IMR-90 (cell line): ENCODE results near the gene KATNA1. TPM values are rescaled to one million over a fixed set of nuclear protein-coding genes. Genes with fewer than 3 reads are reported as not detected.

Experiments used
- ATAC-seq: fragments of 200-7000 bp; cut with Tn5 transposase; 2 replicates; pipeline ENCODE4 v1.9.1; 2020; ENCODE audit warnings: low read depth, mild to moderate bottlenecking, moderate library complexity
- BruUV-seq: library from RNA; stranded (reverse); fragments of 400-500 nt; replicated peaks from 2 replicates; lab custom pipeline; 2021; lab: Mats Ljungman, UMichigan
- CTCF ChIA-PET: fragments of 300-600 bp; formaldehyde crosslinking; extraction: SDS; loops from one replicate; lab custom pipeline; 2021; ENCODE audit warnings: antibody characterized with exemption; lab: Yijun Ruan, JAX
- POLR2A ChIA-PET: fragments of 300-600 bp; sonication (Branson Sonifier 250); formaldehyde crosslinking; loops from one replicate; lab custom pipeline; 2022; ENCODE audit warnings: antibody characterized with exemption; ENCODE audit not compliant: unreplicated experiment; lab: Charles Lee
- DNase-seq: peaks from one replicate; pipeline ENCODE4 v3.0.0; 2013
- H2AFZ ChIP-seq: replicated peaks from 2 replicates; pipeline ENCODE3; 2013; ENCODE audit warnings: low read length, mild to moderate bottlenecking; ENCODE audit not compliant: poor library complexity
- H2AK5ac ChIP-seq: 2 replicates; pipeline ENCODE4 v1.6.1; 2013; ENCODE audit warnings: low read depth, low read length, inconsistent platforms
- H2AK9ac ChIP-seq: replicated peaks from 2 replicates; pipeline ENCODE3; 2013; ENCODE audit warnings: mild to moderate bottlenecking, low read depth, low read length, moderate library complexity; ENCODE audit not compliant: poor library complexity
- H2BK120ac ChIP-seq: 2 replicates; pipeline ENCODE4 v1.6.1; 2013; ENCODE audit warnings: low read depth, low read length, inconsistent platforms
- H2BK15ac ChIP-seq: 3 replicates; pipeline ENCODE4 v1.6.1; 2013; ENCODE audit warnings: low read depth, low read length, inconsistent platforms
- H2BK20ac ChIP-seq: 2 replicates; pipeline ENCODE4 v1.6.1; 2013; ENCODE audit warnings: low read depth, mild to moderate bottlenecking, inconsistent platforms, low read length, moderate library complexity
- H2BK5ac ChIP-seq: 2 replicates; pipeline ENCODE4 v1.6.1; 2013; ENCODE audit warnings: mild to moderate bottlenecking, low read depth, low read length, inconsistent platforms; ENCODE audit not compliant: poor library complexity, severe bottlenecking
- H3K14ac ChIP-seq: replicated peaks from 2 replicates; pipeline ENCODE4 v1.6.1; 2013; ENCODE audit warnings: low read depth, low read length, inconsistent platforms
- H3K18ac ChIP-seq: 2 replicates; pipeline ENCODE4 v1.6.1; 2013; ENCODE audit warnings: low read depth, low read length, control low read depth
- H3K23ac ChIP-seq: 2 replicates; pipeline ENCODE4 v1.6.1; 2013; ENCODE audit warnings: low read depth, low read length, inconsistent platforms
- H3K27ac ChIP-seq: 2 replicates; pipeline ENCODE4 v1.5.1; 2013; ENCODE audit warnings: mild to moderate bottlenecking, control low read depth, low read length; ENCODE audit not compliant: insufficient read depth
- H3K27me3 ChIP-seq: 2 replicates; pipeline ENCODE4 v1.6.1; 2013; ENCODE audit warnings: low read length; ENCODE audit not compliant: control insufficient read depth, insufficient read depth
- H3K36me3 ChIP-seq: 2 replicates; pipeline ENCODE4 v1.6.1; 2013; ENCODE audit warnings: low read length, mixed read lengths; ENCODE audit not compliant: control insufficient read depth, insufficient read depth
- H3K4ac ChIP-seq: 2 replicates; pipeline ENCODE4 v1.6.1; 2013; ENCODE audit warnings: low read depth, low read length, inconsistent platforms
- H3K4me1 ChIP-seq: 2 replicates; pipeline ENCODE4 v1.6.1; 2013; ENCODE audit warnings: low read length, mixed read lengths; ENCODE audit not compliant: control insufficient read depth, insufficient read depth
- H3K4me2 ChIP-seq: 2 replicates; pipeline ENCODE4 v1.6.1; 2013; ENCODE audit warnings: low read depth, mild to moderate bottlenecking, control low read depth, low read length, moderate library complexity
- H3K4me3 ChIP-seq: 2 replicates; pipeline ENCODE4 v1.5.1; 2013; ENCODE audit warnings: low read depth, mild to moderate bottlenecking, control low read depth, low read length, moderate library complexity; ENCODE audit not compliant: insufficient read depth
- H3K56ac ChIP-seq: 2 replicates; pipeline ENCODE4 v1.6.1; 2013; ENCODE audit warnings: low read length, inconsistent platforms; ENCODE audit not compliant: insufficient read depth; ENCODE audit errors: extremely low read depth
- H3K79me1 ChIP-seq, 2 experiments: 2 replicates each; pipeline ENCODE4 v1.6.1; 2013; ENCODE audit warnings: low read length in 2 of 2, inconsistent platforms in 1 of 2, low read depth in 1 of 2
- H3K9ac ChIP-seq: 2 replicates; pipeline ENCODE4 v1.6.1; 2013; ENCODE audit warnings: low read depth, low read length, control low read depth
- H3K9me1 ChIP-seq: 2 replicates; pipeline ENCODE4 v1.6.1; 2013; ENCODE audit warnings: low read length, inconsistent platforms; ENCODE audit not compliant: insufficient read depth
- H3K9me3 ChIP-seq: 2 replicates; pipeline ENCODE4 v1.6.1; 2013; ENCODE audit warnings: low read length; ENCODE audit not compliant: control insufficient read depth, insufficient read depth
- H4K20me1 ChIP-seq: 2 replicates; pipeline ENCODE4 v1.6.1; 2013; ENCODE audit warnings: low read length, inconsistent platforms; ENCODE audit not compliant: insufficient read depth
- H4K5ac ChIP-seq: 2 replicates; pipeline ENCODE4 v1.6.1; 2013; ENCODE audit warnings: mild to moderate bottlenecking, low read depth, low read length, control low read depth
- H4K8ac ChIP-seq, 2 experiments: 2 replicates each; pipeline ENCODE4 v1.6.1; 2013; ENCODE audit warnings: low read depth in 2 of 2, low read length in 2 of 2, control low read depth in 1 of 2, inconsistent platforms in 1 of 2
- H4K91ac ChIP-seq: 2 replicates; pipeline ENCODE4 v1.6.1; 2013; ENCODE audit warnings: low read depth, low read length, inconsistent platforms; ENCODE audit not compliant: insufficient read depth
- CEBPB ChIP-seq: IDR thresholded peaks from 2 replicates; pipeline ENCODE4 v1.6.1; 2012; ENCODE audit warnings: low read depth, low read length, improper control_type of control experiment
- MXI1 ChIP-seq: IDR thresholded peaks from 2 replicates; pipeline ENCODE4 v1.6.1; 2012; ENCODE audit warnings: low read depth, mild to moderate bottlenecking, low read length, moderate library complexity, borderline replicate concordance
- POLR2A ChIP-seq: IDR thresholded peaks from 2 replicates; pipeline ENCODE4 v1.6.1; 2012; ENCODE audit warnings: mild to moderate bottlenecking, low read depth, low read length
- RAD21 ChIP-seq: IDR thresholded peaks from 2 replicates; pipeline ENCODE4 v1.6.1; 2012; ENCODE audit warnings: low read length, improper control_type of control experiment
- WGBS, 2 experiments: methylation state at CpG; one replicate each; pipeline versions ENCODE4 v1.1.5 to v1.1.7; 2013; ENCODE audit warnings: missing lambda C conversion rate in 2 of 2; ENCODE audit not compliant: insufficient read length in 1 of 2; ENCODE audit errors: extremely low coverage in 2 of 2; 5-methylcytosine and 5-hydroxymethylcytosine counted together
- dilution Hi-C: fragments of 300-500 bp; cut with HindIII; formaldehyde crosslinking; loops from one replicate; pipeline ENCODE4 v1.14.3; 2018; ENCODE audit warnings: low sequenced_read_pairs; ENCODE audit not compliant: unreplicated experiment
- in situ Hi-C: fragments of 300-500 bp; cut with MboI; formaldehyde crosslinking; loops from 3 replicates; pipeline ENCODE4 v1.14.3; 2019; ENCODE audit warnings: low sequenced_read_pairs, inconsistent platforms, mixed read lengths
- intact Hi-C: fragments of 100-400 bp; cut with micrococcal nuclease; formaldehyde crosslinking; loops from 2 replicates; pipeline ENCODE4 v1.10.0; 2022
- polyA plus RNA-seq, 3 experiments: library from polyadenylated mRNA; depleted of rRNA; stranded (reverse); fragments of >200 nt; gene quantifications; 2 replicates each; pipeline ENCODE4 v1.2.3, GENCODE V29; 2012; ENCODE audit warnings: low replicate concordance in 1 of 3
- total RNA-seq: library from RNA; depleted of rRNA; stranded (reverse); fragments of >200 nt; gene quantifications from 2 replicates; pipeline ENCODE4 v1.2.3, GENCODE V29; 2012

Gene KATNA1
- total and polyA plus RNA-seq, 2 of the 4 experiments (the other 2 are of a cell fraction), result 15.3 to 24.6 TPM

DNA sequence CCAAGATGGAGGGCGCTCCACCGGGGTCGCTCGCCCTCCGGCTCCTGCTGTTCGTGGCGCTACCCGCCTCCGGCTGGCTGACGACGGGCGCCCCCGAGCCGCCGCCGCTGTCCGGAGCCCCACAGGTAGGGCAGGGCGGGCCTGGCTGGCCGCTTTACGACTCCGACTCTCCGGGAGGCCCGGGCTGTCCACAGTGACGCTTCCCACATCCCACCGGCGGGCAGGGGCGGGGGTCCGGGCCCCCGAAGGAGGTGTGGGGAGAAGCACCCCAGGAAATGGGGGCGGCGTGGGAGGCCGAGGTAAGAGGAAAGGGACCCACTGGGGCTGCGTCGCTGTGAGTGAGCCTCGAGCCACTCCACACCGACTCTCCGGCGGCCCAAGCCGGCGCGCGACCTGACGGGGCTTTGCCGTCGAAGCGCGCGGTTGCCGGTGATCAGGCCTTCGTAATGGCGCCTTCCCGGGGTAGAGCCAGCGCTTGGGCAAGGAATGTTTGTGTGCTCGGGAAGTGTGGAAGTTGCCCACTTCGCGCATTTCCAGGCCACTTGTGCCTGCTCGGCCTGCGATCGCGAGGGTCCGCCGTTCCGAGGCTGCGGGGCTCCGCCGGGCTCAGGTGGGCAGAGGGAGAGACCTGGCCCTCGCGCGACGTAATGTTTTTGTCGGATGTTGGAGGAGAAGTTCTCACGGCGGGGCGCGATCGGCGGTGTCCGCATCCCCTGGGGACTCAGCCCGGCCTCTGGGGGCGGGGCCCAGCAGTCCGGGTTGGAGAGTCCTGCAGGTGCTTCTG lies 81.9 kb downstream of the KATNA1 start:
- H4K91ac ChIP-seq, result no peak overlapping the region
- no peak overlapping the region; the same call in 1 of the 2 replicates for H2AK5ac ChIP-seq
- peak overlapping the region; percentile 78 for H3K9ac ChIP-seq
- DNase-seq, result peak; percentile 15
- H3K36me3 ChIP-seq, result no peaks in the 10 kb centered on the region
- H2BK20ac ChIP-seq, result no peak overlapping the region
- H3K27me3 ChIP-seq, result no peaks in the 10 kb centered on the region
- H3K4me1 ChIP-seq, result peaks cover 3% of the 10 kb centered on the region
- no peaks in the 10 kb centered on the region for H3K9me3 ChIP-seq
- peak overlapping the region; percentile 62 for H3K27ac ChIP-seq
- peaks cover 9% of the 10 kb centered on the region; the same call in 1 of the 2 replicates for H4K20me1 ChIP-seq
- H4K8ac ChIP-seq, result no peak overlapping the region
- dilution Hi-C loops (no loop called here), intact Hi-C loops (no loop called here), in situ Hi-C loops (no loop called here)
- CTCF ChIA-PET, result interaction anchor here (1.2 kb wide), 1 partner anchor 13 kb away, joined by 4 read pairs; no protein-coding TSS in a partner anchor
- BruUV-seq, result no TSS peak
- H2BK5ac ChIP-seq, result peak overlapping the region; percentile 39
- peak overlapping the region; percentile 43 for H3K14ac ChIP-seq
- H3K18ac ChIP-seq, result no peak overlapping the region; the same call in 1 of the 2 replicates
- H2AK9ac ChIP-seq, result peak overlapping the region; percentile 94
- peak overlapping the region; percentile 34 for H3K23ac ChIP-seq
- no peak overlapping the region for H2BK120ac ChIP-seq
- H3K4me3 ChIP-seq, result peak overlapping the region; percentile 97
- H2BK15ac ChIP-seq, result no peak overlapping the region
- H3K56ac ChIP-seq, result peak overlapping the region; percentile 3; the same call in 1 of the 2 replicates
- ATAC-seq, result peak; percentile 46
- TF ChIP-seq CEBPB (no peak), RAD21 (no peak), MXI1 (peak; percentile 14; the same call in 1 of the 2 replicates), POLR2A (no peak)
- POLR2A ChIA-PET, result interaction anchor here (0.6 kb wide), 1 partner anchor 181 kb away, joined by 4 read pairs; no protein-coding TSS in a partner anchor
- H3K9me1 ChIP-seq, result peaks cover 3% of the 10 kb centered on the region
- H3K4ac ChIP-seq, result peak overlapping the region; percentile 24; the same call in 1 of the 2 replicates
- H3K79me1 ChIP-seq, result peaks cover 16 to 36% of the 10 kb centered on the region in 2 experiments
- peak overlapping the region; percentile 96 for H2AFZ ChIP-seq
- 1% methylated on average over 15 of the region's 81 CpGs; no CpG with 5 or more reads in 1 of the 2 experiments for WGBS, 2 experiments
- no peak overlapping the region; the same call in 1 of the 2 replicates for H4K5ac ChIP-seq
- peak overlapping the region; percentile 92 for H3K4me2 ChIP-seq
